Stomach (tissue), 4 donors: ENCODE data around the gene SOX5.

Experiments used
- CTCF ChIP-seq, 7 experiments: fragments of 450-650 bp in 4 of 7; fragments of 200-600 bp in 3 of 7; sonication (generic) in 3 of 7; IDR thresholded peaks; one replicate each; pipeline ENCODE4 v1.5.1; 2016 to 2019; ENCODE audit warnings: antibody characterized with exemption in 7 of 7, control low read depth in 2 of 7, mild to moderate bottlenecking in 1 of 7
- POLR2A ChIP-seq, 4 donors: fragments of 450-650 bp; IDR thresholded peaks; one replicate each; pipeline ENCODE4 v1.6.1; 2016; ENCODE audit warnings: antibody characterized with exemption in 4 of 4, control low read depth in 2 of 4, mild to moderate bottlenecking in 1 of 4, moderate library complexity in 1 of 4
- POLR2AphosphoS5 ChIP-seq, 3 donors: sonication (generic); formaldehyde crosslinking; IDR thresholded peaks; one replicate each; pipeline ENCODE4 v1.6.1; 2016; ENCODE audit warnings: antibody characterized with exemption in 3 of 3

- no peak for TF ChIP-seq POLR2A (IDR thresholded peaks at IDR 0.05)
- TF ChIP-seq CTCF (IDR thresholded peaks at IDR 0.05) = no peak
- TF ChIP-seq POLR2AphosphoS5 (IDR thresholded peaks at IDR 0.05) = no peak
These were observed 18.3 kb downstream of the SOX5 start for GRCh38 chr12:23931176-23931575.
